HG03066 (cell line): ENCODE data around the gene SLC49A3.
"Not testable (repeated sequence)": the region's sequence is repeated elsewhere in the genome, so short reads cannot be mapped to it uniquely, and the experiment has no call there.

ENCODE experiments used
- ATAC-seq: cut with Tn5 transposase; IDR thresholded peaks from one replicate; pipeline ENCODE4 v1.9.1; 2021; ENCODE audit warnings: low read depth; ENCODE audit not compliant: unreplicated experiment

The SLC49A3 gene

GRCh38 chr4:682490-683172, 6.3 kb downstream of the SLC49A3 start:
- ATAC-seq: no peak

GRCh38 chr4:681736-682451, 7.1 kb downstream of the SLC49A3 start:
- ATAC-seq: no peak

GRCh38 chr4:680928-681645, 7.9 kb downstream of the SLC49A3 start:
- ATAC-seq: no peak

- no peak for ATAC-seq
Observed at GRCh38 chr4:680551-680927, 8.4 kb downstream of the SLC49A3 start.

GRCh38 chr4:680091-680490, 8.9 kb downstream of the SLC49A3 start:
- no peak for ATAC-seq

GRCh38 chr4:679629-680028, 9.3 kb downstream of the SLC49A3 start:
- ATAC-seq: no peak

GRCh38 chr4:679104-679481, 9.9 kb downstream of the SLC49A3 start:
- no peak for ATAC-seq

GRCh38 chr4:678331-679103, 10.4 kb downstream of the SLC49A3 start:
- ATAC-seq: no peak

GRCh38 chr4:677431-678293, 11.3 kb downstream of the SLC49A3 start:
- ATAC-seq: no peak

GRCh38 chr4:676871-677235, 12.1 kb downstream of the SLC49A3 start:
- no peak for ATAC-seq

GRCh38 chr4:675980-676870, 12.7 kb downstream of the SLC49A3 start:
- ATAC-seq: no peak

- peak; percentile 2 for ATAC-seq
Observed at GRCh38 chr4:675036-675882, 13.7 kb downstream of the SLC49A3 start.

- ATAC-seq: peak; percentile 76
Observed at GRCh38 chr4:674172-675035, 14.5 kb downstream of the SLC49A3 start, which contains the start of the genes ATP5ME and MYL5. Gene ATP5ME, minus strand, starts transcription at chr4:674276. Its CDS starts 29 bp downstream, at chr4:674247. Gene MYL5, plus strand, starts transcription at chr4:674542. Its CDS starts 3,485 bp downstream, at chr4:678027.

GRCh38 chr4:673349-674091, 15.4 kb downstream of the SLC49A3 start:
- ATAC-seq: no peak

GRCh38 chr4:671769-672168, 17.2 kb downstream of the SLC49A3 start:
- ATAC-seq: no peak

GRCh38 chr4:669806-670559, 19.0 kb downstream of the SLC49A3 start:
- not testable (repeated sequence) for ATAC-seq
